Motor neuron (in vitro differentiated cells): Measurements from ENCODE around the gene RSPH6A. TPM values are rescaled to one million over a fixed set of nuclear protein-coding genes. Genes with fewer than 3 reads are reported as not detected.

Experiments
- ATAC-seq, 8 experiments: fragments of 200-7000 bp; cut with Tn5 transposase; replicated peaks in 6 of 8; 2 replicates each; pipeline ENCODE4 v1.8.0; 2021; ENCODE audit warnings: mild to moderate bottlenecking in 8 of 8, moderate library complexity in 8 of 8
- H3K27ac ChIP-seq, 2 donors: fragments of 250-450 bp; sonication (Bioruptor Pico); 2 replicates each; pipeline ENCODE4 v1.9.0; 2021; ENCODE audit warnings: antibody characterized with exemption in 2 of 2, mild to moderate bottlenecking in 2 of 2, moderate library complexity in 1 of 2
- H3K4me1 ChIP-seq, 2 donors: fragments of 250-450 bp; sonication (Bioruptor Pico); replicated peaks in 1 of 2; 2 replicates each; pipeline ENCODE4 v1.6.1; 2021; ENCODE audit warnings: antibody characterized with exemption in 2 of 2, mild to moderate bottlenecking in 2 of 2, moderate library complexity in 1 of 2
- H3K4me3 ChIP-seq, 5 donors: fragments of 250-450 bp; sonication (Bioruptor Pico); 2 replicates each; pipeline ENCODE4 v1.9.0; 2021; ENCODE audit warnings: antibody characterized with exemption in 5 of 5, mild to moderate bottlenecking in 5 of 5, moderate library complexity in 4 of 5
- WGBS, 10 experiments: fragments of 450-650 bp; shearing (Covaris generic); methylation state at CpG; one replicate each; pipeline ENCODE4 v1.0.0; 2022; 5-methylcytosine and 5-hydroxymethylcytosine counted together
- in situ Hi-C, 9 experiments: fragments of 400-800 bp; cut with MboI; loops; one replicate each; pipeline ENCODE4 v1.15.0; 2021; ENCODE audit warnings: low sequenced_read_pairs in 9 of 9, low pct_unique_long_range_greater_than_20kb in 2 of 9; ENCODE audit not compliant: unreplicated experiment in 9 of 9
- total RNA-seq, 8 experiments: library from RNA; unstranded; fragments of 300-600 nt; gene quantifications; 2 replicates each; pipeline versions ENCODE4 v1.2.3 to v1.2.4, GENCODE V29; 2022

Gene RSPH6A
- total RNA-seq, 8 experiments from 2014 or later: 0.18 to 0.76 (median 0.21) TPM; not detected in 2

GRCh38 chr19:45847663-45848062 is 32.6 kb upstream of the RSPH6A start:
- WGBS, 10 experiments: 50 to 100% (median 90%) methylated on average over 1 to 11 of the region's 13 CpGs; no CpG with 5 or more reads in 1 of the 10 experiments

DNA sequence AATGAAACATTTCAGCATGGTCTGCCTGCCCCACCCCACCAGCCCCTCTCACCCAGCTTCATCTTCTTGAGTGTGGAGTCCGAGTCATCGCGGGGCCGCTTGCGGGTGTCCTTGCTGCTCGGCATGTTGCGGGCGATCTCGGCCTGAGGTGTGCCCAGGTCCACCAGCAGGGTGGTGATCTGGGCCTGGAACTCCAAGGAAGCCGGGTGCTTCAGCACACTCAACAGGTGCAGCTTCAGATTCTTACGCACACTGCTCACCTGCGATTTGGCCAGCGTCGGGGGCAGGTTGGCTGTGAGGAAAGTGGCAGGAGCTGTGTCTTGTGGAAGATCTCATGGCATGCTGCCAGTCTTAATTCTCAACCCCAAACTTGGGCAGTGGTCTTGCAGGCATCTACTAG is 27.1 kb upstream of the RSPH6A start:
- H3K4me3 ChIP-seq: no peak overlapping the region
- no peak for ATAC-seq
- in situ Hi-C loops: no loop called here
- no peak overlapping the region for H3K27ac ChIP-seq
- WGBS, 10 experiments: 100% methylated on average over 2 to 4 of the region's 14 CpGs; no CpG with 5 or more reads in 7 of the 10 experiments
- H3K4me1 ChIP-seq: no peaks in the 10 kb centered on the region

More at GRCh38 chr19:45847663-45848062, 32.6 kb upstream of the RSPH6A start:
- H3K27ac ChIP-seq: no peak overlapping the region
- peak in 5 of 8 experiments; percentile 33 to 93 (median 87) for ATAC-seq
- in situ Hi-C loops: no loop called here
- H3K4me1 ChIP-seq: peaks cover 0 to 4% of the 10 kb centered on the region in 2 donors
- no peak overlapping the region for H3K4me3 ChIP-seq

- Histone ChIP-seq H3K27ac (no peak overlapping the region), H3K4me1 (no peaks in the 10 kb centered on the region), H3K4me3 (no peak overlapping the region)
- in situ Hi-C loops: no loop called here
- no peak for ATAC-seq
- 40 to 100% (median 100%) methylated on average over 1 to 5 of the region's 7 CpGs; no CpG with 5 or more reads in 4 of the 10 experiments for WGBS, 10 experiments
Measured at GRCh38 chr19:45834970-45835369, 19.9 kb upstream of the RSPH6A start.

DNA sequence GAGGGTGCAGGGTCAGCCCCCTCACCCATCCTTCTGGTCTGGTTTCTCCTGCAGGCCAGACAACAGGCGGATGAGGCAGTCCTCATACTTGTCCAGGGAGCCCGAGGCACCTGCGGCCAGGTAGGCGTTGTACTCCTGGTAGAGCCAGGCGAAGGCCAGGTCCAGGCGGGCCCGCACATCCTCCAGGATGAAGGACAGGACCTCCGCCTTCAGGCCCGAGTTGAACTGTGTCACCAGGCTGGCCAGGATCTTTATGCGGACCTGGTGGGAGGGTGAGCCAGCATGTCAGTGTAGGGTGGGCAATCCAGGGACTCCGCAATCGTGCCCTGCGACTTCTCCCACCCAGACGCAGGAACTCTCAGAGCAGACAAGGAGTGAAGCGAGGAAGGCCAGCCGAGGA is 13.8 kb upstream of the RSPH6A start:
- peak in 1 of 8 experiments; percentile 6 for ATAC-seq
- no peak overlapping the region for H3K27ac ChIP-seq
- in situ Hi-C loops: no loop called here
- no peaks in the 10 kb centered on the region for H3K4me1 ChIP-seq
- no peak overlapping the region for H3K4me3 ChIP-seq
- 89% methylated on average over 3 to 5 of the region's 16 CpGs; no CpG with 5 or more reads in 8 of the 10 experiments for WGBS, 10 experiments

GRCh38 chr19:45828523-45828922 is 13.4 kb upstream of the RSPH6A start:
- in situ Hi-C loops: no loop called here
- no peak for ATAC-seq
- H3K4me3 ChIP-seq: no peak overlapping the region

GRCh38 chr19:45827459-45828093 is 12.5 kb upstream of the RSPH6A start:
- 78 to 100% (median 93%) methylated on average over 2 to 7 of the region's 16 CpGs; no CpG with 5 or more reads in 4 of the 10 experiments for WGBS, 10 experiments
- Histone ChIP-seq H3K4me3 (no peak overlapping the region), H3K4me1 (no peaks in the 10 kb centered on the region), H3K27ac (no peak overlapping the region)
- in situ Hi-C loops: no loop called here
- peak in 1 of 8 experiments; percentile 12 for ATAC-seq

More at GRCh38 chr19:45828523-45828922, 13.4 kb upstream of the RSPH6A start:
- Histone ChIP-seq H3K4me1 (no peaks in the 10 kb centered on the region), H3K27ac (no peak overlapping the region)
- 79 to 100% (median 91%) methylated on average over 1 to 5 of the region's 9 CpGs; no CpG with 5 or more reads in 4 of the 10 experiments for WGBS, 10 experiments

DNA sequence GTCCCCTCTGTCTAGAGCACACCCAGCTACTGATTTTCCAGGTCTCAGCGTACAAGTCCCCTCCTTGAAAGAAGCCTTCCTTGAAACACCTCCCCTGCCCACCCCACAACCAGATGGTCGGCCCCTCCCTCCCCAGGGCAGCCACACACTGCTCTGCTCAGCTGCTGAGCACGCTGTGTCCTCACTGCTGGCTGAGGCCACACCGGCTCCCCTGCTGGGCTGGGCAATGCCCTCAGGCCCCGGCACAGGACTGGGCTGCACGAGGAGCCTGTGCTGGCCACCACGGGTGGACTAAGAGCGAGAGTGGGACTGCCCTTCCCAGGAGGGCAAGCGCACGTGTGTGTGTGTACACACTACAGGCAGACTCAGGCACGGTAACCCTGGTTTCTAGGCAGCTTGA is 11.8 kb upstream of the RSPH6A start:
- no peak overlapping the region for H3K27ac ChIP-seq
- in situ Hi-C loops: no loop called here
- no peaks in the 10 kb centered on the region for H3K4me1 ChIP-seq
- WGBS, 10 experiments: 71 to 83% (median 81%) methylated on average over 1 to 5 of the region's 11 CpGs; no CpG with 5 or more reads in 7 of the 10 experiments
- ATAC-seq: peak in 4 of 8 experiments; percentile 23 to 89 (median 70)
- no peak overlapping the region for H3K4me3 ChIP-seq

GRCh38 chr19:45825917-45826893 is 11.1 kb upstream of the RSPH6A start:
- 75 to 100% (median 88%) methylated on average over 1 to 6 of the region's 22 CpGs; no CpG with 5 or more reads in 3 of the 10 experiments for WGBS, 10 experiments
- no peak for ATAC-seq
- in situ Hi-C loops: no loop called here
- Histone ChIP-seq H3K27ac (no peak overlapping the region), H3K4me3 (no peak overlapping the region), H3K4me1 (no peaks in the 10 kb centered on the region)

- Histone ChIP-seq H3K4me3 (no peak overlapping the region), H3K27ac (no peak overlapping the region), H3K4me1 (no peaks in the 10 kb centered on the region)
- ATAC-seq: peak in 1 of 8 experiments; percentile 7
- in situ Hi-C loops: no loop called here
- WGBS, 10 experiments: 80 to 100% (median 100%) methylated on average over 1 of the region's 8 CpGs; no CpG with 5 or more reads in 7 of the 10 experiments
Measured at GRCh38 chr19:45825263-45825605, 10.1 kb upstream of the RSPH6A start.

GRCh38 chr19:45824531-45825262 is 9.6 kb upstream of the RSPH6A start:
- no peak overlapping the region for H3K4me3 ChIP-seq
- no peaks in the 10 kb centered on the region for H3K4me1 ChIP-seq
- in situ Hi-C loops: no loop called here
- H3K27ac ChIP-seq: no peak overlapping the region
- 68 to 93% (median 88%) methylated on average over 2 to 16 of the region's 26 CpGs; no CpG with 5 or more reads in 2 of the 10 experiments for WGBS, 10 experiments
- ATAC-seq: no peak

- Histone ChIP-seq H3K4me1 (no peaks in the 10 kb centered on the region), H3K4me3 (no peak overlapping the region), H3K27ac (no peak overlapping the region)
- in situ Hi-C loops: no loop called here
- ATAC-seq: no peak
- 40 to 82% (median 73%) methylated on average over 1 to 3 of the region's 12 CpGs; no CpG with 5 or more reads in 7 of the 10 experiments for WGBS, 10 experiments
Measured at GRCh38 chr19:45824041-45824471, 8.9 kb upstream of the RSPH6A start.

GRCh38 chr19:45823182-45823581 is 8.1 kb upstream of the RSPH6A start:
- no peak for ATAC-seq

More at GRCh38 chr19:45823182-45823581, 8.1 kb upstream of the RSPH6A start:
- 83 to 100% (median 100%) methylated on average over 1 to 4 of the region's 12 CpGs; no CpG with 5 or more reads in 6 of the 10 experiments for WGBS, 10 experiments
- in situ Hi-C loops: no loop called here
- no peak overlapping the region for H3K27ac ChIP-seq
- H3K4me1 ChIP-seq: peaks cover 0 to 2% of the 10 kb centered on the region in 2 donors
- H3K4me3 ChIP-seq: no peak overlapping the region
